Inferior parietal cortex (tissue), 1 donor: ENCODE measurements around the gene HLX.

Source experiments
- DNase-seq: peaks from one replicate; pipeline ENCODE4 v3.0.0-alpha.2; 2016; ENCODE audit errors: extremely low spot score

The HLX gene

GRCh38 chr1:220924331-220924970 lies 45.2 kb downstream of the HLX start:
- no peak for DNase-seq

- DNase-seq = no peak
Observed at GRCh38 chr1:220925707-220926106, 46.5 kb downstream of the HLX start.

GRCh38 chr1:220926146-220926545 lies 46.9 kb downstream of the HLX start:
- DNase-seq = no peak

- no peak for DNase-seq
Observed at GRCh38 chr1:220927442-220927841, 48.2 kb downstream of the HLX start.

- no peak for DNase-seq
Observed at GRCh38 chr1:220928320-220928719, 49.1 kb downstream of the HLX start.

GRCh38 chr1:220928725-220929300 lies 49.6 kb downstream of the HLX start:
- DNase-seq = no peak

- no peak for DNase-seq
Observed at GRCh38 chr1:220929304-220929703, 50.1 kb downstream of the HLX start.
